ENCODE results near the gene FAM222B. TPM values are rescaled to one million over a fixed set of nuclear protein-coding genes. Genes with fewer than 3 reads are reported as not detected.

Gene FAM222B
- total RNA-seq, 2 donors from 2014 or later: 19.9 to 23.4 TPM

GRCh38 chr17:28875848-28876550 lies 33.4 kb upstream of the FAM222B start:
- H3K27me3 ChIP-seq (replicated peaks; ENCODE audit: insufficient read depth): no peaks in the 10 kb centered on the region
- no peak for TF ChIP-seq CTCF (IDR thresholded peaks at IDR 0.05)
- no peaks in the 10 kb centered on the region for H3K4me1 ChIP-seq (ENCODE audit: control insufficient read depth in 1 of 2, low read depth in 2 of 2)
- H3K36me3 ChIP-seq: peaks cover 25% of the 10 kb centered on the region
- H3K9me3 ChIP-seq: no peaks in the 10 kb centered on the region
- DNase-seq (ENCODE audit: low spot score) (no peak), ATAC-seq (ENCODE audit: insufficient number of reproducible peaks, low FRiP score, low read depth) (no peak)
- H3K27ac ChIP-seq: no peak overlapping the region
- H3K4me3 ChIP-seq: no peak overlapping the region

GRCh38 chr17:28874750-28875149 lies 32.2 kb upstream of the FAM222B start:
- TF ChIP-seq CTCF (IDR thresholded peaks at IDR 0.05): no peak
- Histone ChIP-seq H3K27me3 (replicated peaks; ENCODE audit: insufficient read depth) (no peaks in the 10 kb centered on the region), H3K9me3 (no peaks in the 10 kb centered on the region), H3K4me3 (no peak overlapping the region), H3K36me3 (peaks cover 12% of the 10 kb centered on the region), H3K27ac (no peak overlapping the region), H3K4me1 (ENCODE audit: control insufficient read depth in 1 of 2, low read depth in 2 of 2) (no peaks in the 10 kb centered on the region)
- DNase-seq (ENCODE audit: low spot score): no peak
- no peak for ATAC-seq (ENCODE audit: insufficient number of reproducible peaks, low FRiP score, low read depth)

GRCh38 chr17:28873839-28874238 lies 31.2 kb upstream of the FAM222B start:
- no peak for TF ChIP-seq CTCF (IDR thresholded peaks at IDR 0.05)
- ATAC-seq (ENCODE audit: insufficient number of reproducible peaks, low FRiP score, low read depth): no peak
- Histone ChIP-seq H3K9me3 (no peaks in the 10 kb centered on the region), H3K27ac (no peak overlapping the region), H3K36me3 (peaks cover 3% of the 10 kb centered on the region), H3K4me1 (ENCODE audit: control insufficient read depth in 1 of 2, low read depth in 2 of 2) (no peaks in the 10 kb centered on the region), H3K27me3 (replicated peaks; ENCODE audit: insufficient read depth) (no peaks in the 10 kb centered on the region), H3K4me3 (no peak overlapping the region)
- no peak for DNase-seq (ENCODE audit: low spot score)

- Histone ChIP-seq H3K27ac (no peak overlapping the region), H3K4me1 (ENCODE audit: control insufficient read depth in 1 of 2, low read depth in 2 of 2) (no peaks in the 10 kb centered on the region), H3K4me3 (no peak overlapping the region), H3K27me3 (replicated peaks; ENCODE audit: insufficient read depth) (no peaks in the 10 kb centered on the region), H3K9me3 (no peaks in the 10 kb centered on the region), H3K36me3 (no peaks in the 10 kb centered on the region)
- no peak for ATAC-seq (ENCODE audit: insufficient number of reproducible peaks, low FRiP score, low read depth)
- TF ChIP-seq CTCF (IDR thresholded peaks at IDR 0.05): no peak
- no peak for DNase-seq (ENCODE audit: low spot score)
Measured at GRCh38 chr17:28871056-28871579, 28.5 kb upstream of the FAM222B start.

- Histone ChIP-seq H3K27ac (no peak overlapping the region), H3K27me3 (replicated peaks; ENCODE audit: insufficient read depth) (no peaks in the 10 kb centered on the region), H3K4me3 (no peak overlapping the region), H3K9me3 (no peaks in the 10 kb centered on the region), H3K36me3 (no peaks in the 10 kb centered on the region), H3K4me1 (ENCODE audit: control insufficient read depth in 1 of 2, low read depth in 2 of 2) (no peaks in the 10 kb centered on the region)
- ATAC-seq (ENCODE audit: insufficient number of reproducible peaks, low FRiP score, low read depth) (no peak), DNase-seq (ENCODE audit: low spot score) (no peak)
- TF ChIP-seq CTCF (IDR thresholded peaks at IDR 0.05): no peak
Measured at GRCh38 chr17:28867276-28867675, 24.7 kb upstream of the FAM222B start.

Measured in thoracic aorta (tissue), 2 donors.